ENCODE measurements around the gene TMEM135.
"Not testable (repeated sequence)": the region's sequence is repeated elsewhere in the genome, so short reads cannot be mapped to it uniquely, and the experiment has no call there.

TMEM135 gene

GRCh38 chr11:87037450-87038234, at the start of gene TMEM135:
TMEM135 (plus strand) TSS chr11:87037934; CDS start chr11:87038046, 112 bp downstream.
- in situ Hi-C loops (cut with HindIII; ENCODE audit: low sequenced_read_pairs) = no loop called here

- in situ Hi-C loops (cut with HindIII; ENCODE audit: low sequenced_read_pairs) = no loop called here
These were observed 49.3 kb upstream of the TMEM135 start for GRCh38 chr11:86988351-86988881.

GRCh38 chr11:86990031-86990430, 47.7 kb upstream of the TMEM135 start:
- in situ Hi-C loops (cut with HindIII; ENCODE audit: low sequenced_read_pairs) = no loop called here

GRCh38 chr11:86990515-86990914, 47.2 kb upstream of the TMEM135 start:
- in situ Hi-C loops (cut with HindIII; ENCODE audit: low sequenced_read_pairs) = no loop called here

- in situ Hi-C loops (cut with HindIII; ENCODE audit: low sequenced_read_pairs) = no loop called here
These were observed 46.4 kb upstream of the TMEM135 start for GRCh38 chr11:86991341-86991740.

- in situ Hi-C loops (cut with HindIII; ENCODE audit: low sequenced_read_pairs) = not testable (repeated sequence)
These were observed 45.4 kb upstream of the TMEM135 start for GRCh38 chr11:86992340-86992739.

- in situ Hi-C loops (cut with HindIII; ENCODE audit: low sequenced_read_pairs) = no loop called here
These were observed 44.7 kb upstream of the TMEM135 start for GRCh38 chr11:86993031-86993430.

- in situ Hi-C loops (cut with HindIII; ENCODE audit: low sequenced_read_pairs) = no loop called here
These were observed 40.7 kb upstream of the TMEM135 start for GRCh38 chr11:86996953-86997570.

GRCh38 chr11:86999388-86999787, 38.3 kb upstream of the TMEM135 start:
- in situ Hi-C loops (cut with HindIII; ENCODE audit: low sequenced_read_pairs) = no loop called here

- in situ Hi-C loops (cut with HindIII; ENCODE audit: low sequenced_read_pairs) = no loop called here
These were observed 37.6 kb upstream of the TMEM135 start for GRCh38 chr11:86999859-87000753.

- in situ Hi-C loops (cut with HindIII; ENCODE audit: low sequenced_read_pairs) = no loop called here
These were observed 34.8 kb upstream of the TMEM135 start for GRCh38 chr11:87002918-87003317.

- in situ Hi-C loops (cut with HindIII; ENCODE audit: low sequenced_read_pairs) = not testable (repeated sequence)
These were observed 33.5 kb upstream of the TMEM135 start for GRCh38 chr11:87004281-87004680.

- in situ Hi-C loops (cut with HindIII; ENCODE audit: low sequenced_read_pairs) = no loop called here
These were observed 32.2 kb upstream of the TMEM135 start for GRCh38 chr11:87005569-87005921.

GRCh38 chr11:87006035-87006434, 31.7 kb upstream of the TMEM135 start:
- in situ Hi-C loops (cut with HindIII; ENCODE audit: low sequenced_read_pairs) = no loop called here

GRCh38 chr11:87007963-87008362, 29.8 kb upstream of the TMEM135 start:
- in situ Hi-C loops (cut with HindIII; ENCODE audit: low sequenced_read_pairs) = no loop called here

- in situ Hi-C loops (cut with HindIII; ENCODE audit: low sequenced_read_pairs) = no loop called here
These were observed 25.6 kb upstream of the TMEM135 start for GRCh38 chr11:87012089-87012488.

GRCh38 chr11:87012673-87013072, 25.1 kb upstream of the TMEM135 start:
- in situ Hi-C loops (cut with HindIII; ENCODE audit: low sequenced_read_pairs) = no loop called here

GRCh38 chr11:87013912-87014825, 23.6 kb upstream of the TMEM135 start:
- in situ Hi-C loops (cut with HindIII; ENCODE audit: low sequenced_read_pairs) = no loop called here

GRCh38 chr11:87015645-87016044, 22.1 kb upstream of the TMEM135 start:
- in situ Hi-C loops (cut with HindIII; ENCODE audit: low sequenced_read_pairs) = no loop called here

- in situ Hi-C loops (cut with HindIII; ENCODE audit: low sequenced_read_pairs) = no loop called here
These were observed 18.0 kb upstream of the TMEM135 start for GRCh38 chr11:87019613-87020271.
